GM19438 (cell line): ENCODE results near the gene HELB.

ENCODE experiments used
- ATAC-seq: cut with Tn5 transposase; IDR thresholded peaks from one replicate; pipeline ENCODE4 v1.9.1; 2021; ENCODE audit warnings: low read depth; ENCODE audit not compliant: unreplicated experiment

Gene HELB

GRCh38 chr12:66297923-66298322, 4.4 kb upstream of the HELB start:
- ATAC-seq = no peak

- no peak for ATAC-seq
Observed at GRCh38 chr12:66302827-66303169, 505 bp downstream of the HELB start.

GRCh38 chr12:66303316-66303804, 1.1 kb downstream of the HELB start:
- ATAC-seq = peak; percentile 39

- no peak for ATAC-seq
Observed at GRCh38 chr12:66304296-66304900, 2.1 kb downstream of the HELB start.

- no peak for ATAC-seq
Observed at GRCh38 chr12:66309606-66310005, 7.3 kb downstream of the HELB start.

GRCh38 chr12:66312189-66312588, 9.9 kb downstream of the HELB start:
- no peak for ATAC-seq

GRCh38 chr12:66314278-66314677, 12.0 kb downstream of the HELB start:
- no peak for ATAC-seq

GRCh38 chr12:66319266-66319954, 17.1 kb downstream of the HELB start:
- ATAC-seq = no peak

- no peak for ATAC-seq
Observed at GRCh38 chr12:66320996-66321395, 18.7 kb downstream of the HELB start.

GRCh38 chr12:66321435-66321834, 19.1 kb downstream of the HELB start:
- no peak for ATAC-seq

- ATAC-seq = no peak
Observed at GRCh38 chr12:66323017-66323416, 20.7 kb downstream of the HELB start.

- no peak for ATAC-seq
Observed at GRCh38 chr12:66329941-66330340, 27.6 kb downstream of the HELB start.

GRCh38 chr12:66331016-66331415, 28.7 kb downstream of the HELB start:
- ATAC-seq = no peak

- no peak for ATAC-seq
Observed at GRCh38 chr12:66331814-66332213, 29.5 kb downstream of the HELB start.

- ATAC-seq = no peak
Observed at GRCh38 chr12:66335746-66336145, 33.5 kb downstream of the HELB start.

- ATAC-seq = no peak
Observed at GRCh38 chr12:66337381-66338010, 35.2 kb downstream of the HELB start.

GRCh38 chr12:66340131-66340530, 37.8 kb downstream of the HELB start:
- ATAC-seq = no peak

- no peak for ATAC-seq
Observed at GRCh38 chr12:66341126-66341525, 38.8 kb downstream of the HELB start.

GRCh38 chr12:66345212-66345611, 42.9 kb downstream of the HELB start:
- ATAC-seq = no peak

- ATAC-seq = no peak
Observed at GRCh38 chr12:66345956-66346355, 43.7 kb downstream of the HELB start.

GRCh38 chr12:66351301-66351700, 49.0 kb downstream of the HELB start:
- ATAC-seq = no peak

- ATAC-seq = no peak
Observed at GRCh38 chr12:66352197-66352596, 49.9 kb downstream of the HELB start.
